C1 segment of cervical spinal cord (tissue), 14 donors: ENCODE measurements around the gene PCDH15.

Experiments
- DNase-seq, 14 donors: peaks; one replicate each; lab custom pipeline; 2025; lab: John Stamatoyannopoulos, UW

Gene PCDH15

DNA sequence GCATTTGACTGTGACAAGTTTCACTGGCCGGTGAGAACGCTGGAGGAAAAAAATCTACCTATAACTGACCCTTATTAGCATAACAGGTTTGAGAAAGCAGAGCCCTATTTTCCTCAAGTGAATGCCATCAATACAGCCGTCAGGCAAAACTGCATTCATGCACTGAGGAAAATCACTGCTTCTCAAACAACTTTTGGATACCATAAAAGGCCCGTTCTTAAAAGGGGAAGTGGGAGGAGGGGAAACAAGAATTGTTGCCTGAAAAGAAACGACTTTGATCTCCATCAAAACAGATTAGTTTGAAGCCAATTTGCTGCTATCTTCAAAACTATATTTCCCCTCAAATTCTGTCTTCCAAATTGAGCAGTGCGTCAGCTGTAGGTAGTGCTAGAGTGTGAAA lies 670.6 kb downstream of the PCDH15 start:
- DNase-seq = no peak

DNA sequence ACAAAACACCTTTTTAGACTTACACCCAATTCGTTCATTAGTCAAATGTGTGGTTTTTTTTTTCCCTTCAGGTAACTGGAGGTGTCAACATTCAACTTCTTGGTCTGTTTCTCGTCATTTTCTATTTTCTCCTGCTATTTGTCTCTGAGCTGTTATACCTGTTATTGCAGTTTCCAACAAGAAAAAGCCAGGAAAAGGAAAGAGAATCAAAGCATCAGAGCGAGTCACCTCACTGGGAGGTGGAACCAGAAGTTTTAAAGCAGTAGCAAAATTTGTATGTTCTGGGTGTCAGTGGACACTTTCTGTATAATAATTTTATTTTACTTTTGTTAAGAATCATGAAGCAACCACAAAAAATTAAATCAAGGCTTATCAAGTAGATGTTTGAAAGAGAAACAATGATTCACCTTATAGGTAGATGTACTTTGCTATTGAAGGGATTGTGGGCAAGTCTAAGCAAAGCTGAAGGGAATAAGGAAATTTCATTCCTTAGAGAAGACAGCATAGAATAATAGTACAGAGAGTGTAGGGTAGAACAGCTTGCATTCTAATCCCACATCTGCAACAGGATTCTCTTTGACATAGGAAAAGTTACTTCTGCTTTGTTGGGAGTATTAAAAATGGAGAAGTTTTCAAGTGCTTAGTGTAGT lies 675.8 kb downstream of the PCDH15 start:
- DNase-seq = no peak

DNA sequence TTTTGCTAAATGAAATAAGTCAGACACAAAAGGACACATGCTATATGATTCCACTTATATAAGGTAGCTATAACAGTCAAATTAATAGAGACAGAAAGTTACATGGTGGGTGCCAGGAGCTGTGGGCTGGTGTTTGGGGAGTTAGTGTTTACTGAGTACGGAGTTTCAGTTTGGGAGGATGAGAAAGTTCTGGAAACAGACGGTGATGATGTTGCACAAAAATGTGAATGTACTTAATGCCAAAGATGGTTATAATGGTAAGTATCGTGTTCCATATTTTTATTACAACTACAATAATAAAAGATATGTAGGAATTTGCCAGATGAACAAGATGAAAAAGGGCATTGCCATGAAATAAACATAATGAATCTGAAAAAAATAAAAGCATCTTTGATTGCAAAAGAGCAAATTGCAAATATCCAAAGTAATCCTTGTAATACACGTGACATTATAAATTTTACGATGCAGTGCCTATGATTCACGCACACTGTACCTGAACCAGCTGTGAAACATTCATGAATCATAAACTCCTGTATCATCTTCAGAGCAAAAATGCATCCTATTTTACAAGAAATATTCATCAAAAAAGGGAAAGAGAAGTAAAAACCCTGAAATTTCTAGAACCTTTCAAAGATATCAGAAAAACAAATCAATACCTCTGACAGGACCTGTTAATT lies 676.7 kb downstream of the PCDH15 start:
- no peak for DNase-seq

DNA sequence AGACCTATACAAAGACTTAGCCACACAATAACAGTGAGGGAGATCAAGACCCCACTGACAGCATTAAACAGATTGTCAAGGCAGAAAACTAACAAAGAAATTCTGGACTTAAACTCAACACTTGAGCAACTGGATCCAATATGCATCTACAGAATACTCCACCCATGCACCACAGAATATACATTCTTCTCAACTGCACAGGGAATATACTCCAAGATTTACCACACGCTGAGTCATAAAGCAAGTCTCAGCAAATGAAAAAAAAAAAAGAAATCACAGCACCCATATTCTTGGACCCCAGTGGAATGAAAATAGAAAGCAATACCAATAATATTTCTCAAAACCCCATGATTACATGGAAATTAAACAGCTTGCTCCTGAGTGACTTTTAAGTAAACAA lies 680.2 kb downstream of the PCDH15 start:
- DNase-seq = no peak

DNA sequence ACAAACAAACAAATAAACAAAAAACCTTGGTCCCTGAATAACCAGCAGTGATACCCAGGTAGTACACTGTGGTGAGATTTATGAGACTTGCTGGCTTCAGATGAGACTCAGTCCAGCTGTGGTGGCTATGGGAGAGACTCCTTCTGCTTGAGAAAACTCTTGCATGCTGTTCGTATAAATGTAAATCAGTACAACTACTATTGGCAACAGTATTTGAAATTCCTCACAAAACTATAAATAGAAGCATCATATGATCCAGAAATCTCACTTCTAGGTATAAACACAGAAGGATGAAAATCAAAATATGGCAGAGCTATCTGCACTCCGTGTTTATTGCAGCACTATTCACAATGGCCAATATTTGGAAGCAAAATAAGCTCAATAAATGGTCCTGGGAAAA lies 692.1 kb downstream of the PCDH15 start:
- DNase-seq = no peak

DNA sequence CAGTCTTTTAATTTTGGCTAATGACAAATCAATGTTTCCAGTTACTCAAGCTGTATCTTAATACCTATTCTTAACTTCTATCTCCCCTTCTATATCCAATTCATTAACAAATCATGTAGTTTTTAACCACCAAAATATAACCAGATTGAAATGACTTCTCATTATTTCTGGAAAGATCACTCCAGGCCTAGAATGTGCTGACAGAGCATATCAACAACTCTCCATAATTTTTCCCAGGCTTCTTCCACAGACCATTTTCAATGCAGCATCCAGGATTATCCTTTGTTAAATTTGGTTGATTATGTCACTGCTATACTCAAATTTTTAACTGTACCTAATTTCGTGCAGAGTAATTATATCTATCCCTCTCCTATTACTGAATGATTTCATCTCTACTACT lies 704.1 kb downstream of the PCDH15 start:
- DNase-seq = no peak

DNA sequence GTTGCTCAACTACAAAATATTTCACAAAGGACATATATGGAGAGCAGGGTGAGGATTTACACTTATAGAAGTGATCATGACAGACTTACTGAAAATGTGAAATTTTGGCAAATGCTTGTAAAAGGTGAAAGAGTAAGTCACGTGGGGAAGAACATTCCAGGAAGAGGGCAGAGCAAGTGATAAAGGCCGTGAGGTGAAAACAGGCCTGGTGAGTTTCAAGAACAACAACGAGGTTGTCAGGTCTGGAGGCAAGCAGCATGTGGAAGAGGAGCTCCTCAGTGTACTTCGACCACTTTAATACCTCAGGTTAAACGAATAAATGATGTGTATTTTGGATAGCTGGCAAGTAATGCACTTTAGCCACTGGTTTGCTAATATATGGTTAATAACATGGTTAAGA lies 706.7 kb downstream of the PCDH15 start:
- no peak for DNase-seq

DNA sequence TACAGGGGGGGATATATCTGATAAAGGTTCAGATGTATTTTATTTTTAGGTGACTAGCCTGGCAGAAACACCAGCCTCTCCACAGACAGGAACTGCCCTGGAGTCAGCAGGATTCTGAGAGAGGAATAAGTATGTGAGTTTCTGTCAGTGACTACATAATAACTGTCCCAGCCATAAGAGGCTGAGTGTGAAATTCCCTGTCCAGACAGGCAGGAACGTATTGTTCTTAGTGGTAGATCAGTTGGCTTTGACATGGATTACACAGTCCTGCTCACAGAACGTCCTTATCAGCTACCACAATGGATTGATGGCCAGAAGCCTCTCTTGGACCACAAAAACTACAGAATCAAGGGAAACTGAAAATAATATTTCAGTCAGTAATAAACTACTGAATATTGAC lies 709.8 kb downstream of the PCDH15 start:
- DNase-seq = no peak

DNA sequence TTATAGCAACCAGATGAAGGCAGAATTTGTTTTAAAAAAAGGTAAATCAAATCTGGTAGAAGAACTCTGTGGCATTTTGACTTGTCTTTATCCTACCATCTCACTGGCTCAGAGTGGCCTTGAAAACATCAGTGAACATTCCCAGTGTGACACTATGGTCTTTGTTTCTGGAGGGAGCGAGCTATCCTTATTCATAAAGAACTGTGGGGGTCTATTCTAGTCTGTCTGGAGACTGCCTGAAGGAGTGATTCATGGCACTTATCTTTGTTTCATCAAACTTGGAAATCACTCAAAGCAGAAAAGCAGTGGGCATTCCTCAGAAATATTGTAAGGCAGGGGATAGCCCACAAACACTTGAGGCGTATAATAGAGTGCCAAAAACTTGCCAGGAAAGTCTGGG lies 719.1 kb downstream of the PCDH15 start:
- no peak for DNase-seq

DNA sequence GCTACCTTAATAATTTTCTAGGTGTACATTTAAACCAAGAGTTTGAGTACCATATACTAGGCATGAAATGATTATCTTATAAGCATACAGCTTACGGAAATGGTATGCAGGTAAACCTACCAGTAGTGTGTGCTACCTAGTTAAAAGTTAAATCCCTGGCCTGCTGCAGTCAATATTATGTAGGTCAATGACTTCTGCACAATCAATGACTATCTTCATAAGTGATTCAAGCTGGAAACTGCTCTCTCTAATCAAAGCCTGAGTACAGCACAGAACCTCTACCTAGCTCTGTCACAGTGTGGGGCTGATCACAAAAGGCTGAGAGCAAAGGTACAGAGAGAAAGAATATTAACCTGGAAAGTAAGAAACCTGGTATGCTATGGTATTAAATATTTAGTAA lies 733.7 kb downstream of the PCDH15 start:
- DNase-seq = no peak

DNA sequence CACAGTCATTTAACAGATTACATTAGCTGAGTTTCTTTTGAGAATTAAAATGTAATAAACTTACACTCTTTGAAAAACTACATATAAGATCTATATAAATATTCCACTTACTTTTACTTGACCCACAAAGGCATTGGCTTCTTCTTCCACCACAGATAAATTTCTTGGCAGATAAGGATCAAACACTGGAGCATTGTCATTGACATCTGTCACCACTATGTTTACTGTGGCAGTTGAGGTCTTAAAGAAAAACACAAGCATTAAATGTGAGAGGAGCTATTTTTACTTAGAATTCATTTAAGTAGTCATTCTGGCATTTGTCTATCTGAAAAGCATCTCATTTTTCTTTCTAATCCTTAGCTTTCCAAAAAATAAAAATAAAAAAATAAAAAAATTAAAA lies 734.4 kb downstream of the PCDH15 start:
- DNase-seq = no peak

DNA sequence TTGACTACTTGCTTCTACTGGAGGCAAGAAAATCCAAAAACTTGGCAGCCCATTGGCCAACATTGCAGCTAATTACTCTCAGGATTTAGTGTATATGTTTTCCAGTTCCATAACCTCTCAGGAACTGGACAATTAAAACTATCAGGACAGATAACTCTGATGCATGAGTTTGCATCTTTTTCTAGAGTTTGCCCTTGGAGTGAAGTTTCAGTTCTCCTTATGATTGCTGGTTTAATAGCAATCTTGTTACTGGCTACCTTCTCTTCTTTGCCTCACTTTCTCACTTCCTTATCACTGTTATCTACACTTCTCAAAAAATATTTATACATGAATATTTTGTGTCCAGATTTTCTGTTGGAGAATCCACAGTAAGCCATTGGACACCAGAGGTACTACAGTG lies 735.9 kb downstream of the PCDH15 start:
- no peak for DNase-seq

DNA sequence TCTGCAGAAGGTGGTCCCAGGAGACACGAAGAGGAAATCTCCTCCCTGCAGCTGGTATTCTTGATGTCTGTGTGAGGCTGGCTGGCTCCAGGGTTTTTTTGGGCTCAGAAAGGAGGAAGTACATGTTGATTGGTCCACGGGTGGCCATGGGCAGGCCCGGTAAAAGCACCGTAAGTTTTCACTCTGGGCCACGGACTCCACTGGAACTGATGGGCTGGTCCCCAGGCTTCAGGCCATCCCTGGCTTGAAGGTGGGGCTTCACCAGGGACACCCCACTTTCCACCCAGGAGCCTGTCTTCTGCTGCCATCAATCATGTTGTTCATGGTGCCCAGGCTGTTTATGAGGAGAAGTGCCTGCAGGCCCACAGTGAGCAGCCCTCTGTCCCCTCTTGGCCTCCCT lies 736.8 kb downstream of the PCDH15 start:
- no peak for DNase-seq

DNA sequence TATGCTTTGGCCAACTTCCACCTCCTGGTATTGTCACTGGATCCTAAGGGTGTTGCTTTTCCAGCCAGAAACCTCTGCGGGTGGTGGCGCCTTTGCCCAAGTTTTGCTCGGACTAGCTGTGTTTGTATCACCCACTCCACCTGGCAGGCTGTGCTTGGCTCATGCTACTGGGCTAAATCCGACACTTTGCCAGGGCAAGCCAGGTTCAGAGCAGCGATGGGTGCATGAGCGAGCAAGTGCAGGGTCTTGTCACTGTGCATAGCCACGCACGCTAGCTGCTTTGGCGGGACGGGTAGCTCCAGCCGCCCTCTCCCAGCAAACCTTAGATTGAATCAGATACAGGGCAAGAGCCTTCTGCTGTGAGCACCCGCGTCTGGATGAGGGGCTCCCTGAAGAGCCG lies 737.5 kb downstream of the PCDH15 start:
- no peak for DNase-seq

DNA sequence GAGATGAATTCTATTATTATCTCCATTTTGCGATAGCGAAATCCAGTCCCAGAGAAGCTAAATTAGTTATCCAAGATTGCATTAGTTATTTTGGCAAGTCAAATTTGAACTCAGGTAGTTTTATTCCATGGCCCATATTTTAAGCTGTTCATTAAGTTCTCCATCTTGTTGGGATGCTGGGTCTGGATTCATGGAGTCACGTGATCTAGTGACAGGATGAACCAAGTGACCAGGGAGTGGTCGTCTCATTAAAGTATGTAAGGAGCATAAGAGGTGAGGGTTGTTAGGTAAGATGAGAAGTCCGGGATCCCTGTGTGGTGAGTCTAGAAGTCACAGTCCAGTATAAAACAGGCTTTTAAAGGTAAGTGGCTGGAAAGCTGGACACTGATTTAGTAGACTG lies 740.5 kb downstream of the PCDH15 start:
- DNase-seq = no peak

DNA sequence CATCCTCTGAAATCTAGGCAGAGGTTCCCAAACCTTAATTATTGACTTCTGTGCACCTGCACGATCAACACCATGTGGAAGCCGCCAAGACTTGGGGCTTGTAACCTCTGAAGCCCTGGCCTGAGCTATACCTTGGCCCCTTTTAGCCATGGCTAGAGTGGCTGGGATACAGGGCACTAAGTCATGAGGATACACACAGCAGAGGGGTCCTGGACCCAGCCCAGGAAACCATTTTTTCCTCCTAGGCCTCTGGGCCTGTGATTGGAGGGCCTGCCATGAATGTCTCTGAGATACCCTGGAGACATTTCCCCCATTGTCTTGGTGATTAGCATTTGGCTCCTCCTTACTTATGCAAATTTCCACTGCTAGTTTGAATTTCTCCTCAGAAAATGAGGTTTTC lies 743.7 kb downstream of the PCDH15 start:
- no peak for DNase-seq

DNA sequence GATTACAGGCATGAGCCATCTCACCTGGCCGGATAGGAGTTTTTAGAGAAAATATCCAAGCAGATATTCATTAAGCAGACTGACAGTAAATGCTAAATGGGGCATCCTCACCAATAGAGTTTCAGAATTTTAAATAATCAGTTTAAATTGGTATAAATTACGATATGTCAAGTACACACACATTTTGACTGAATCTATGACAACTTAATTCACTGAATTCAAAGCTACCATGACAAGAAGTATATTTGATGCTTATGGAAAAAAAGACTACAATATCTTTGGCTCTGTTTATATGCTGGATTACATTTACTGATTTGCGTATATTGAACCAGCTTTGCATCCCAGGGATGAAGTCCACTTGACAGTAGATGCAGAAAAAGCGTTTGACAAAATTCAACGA lies 774.7 kb downstream of the PCDH15 start:
- no peak for DNase-seq

DNA sequence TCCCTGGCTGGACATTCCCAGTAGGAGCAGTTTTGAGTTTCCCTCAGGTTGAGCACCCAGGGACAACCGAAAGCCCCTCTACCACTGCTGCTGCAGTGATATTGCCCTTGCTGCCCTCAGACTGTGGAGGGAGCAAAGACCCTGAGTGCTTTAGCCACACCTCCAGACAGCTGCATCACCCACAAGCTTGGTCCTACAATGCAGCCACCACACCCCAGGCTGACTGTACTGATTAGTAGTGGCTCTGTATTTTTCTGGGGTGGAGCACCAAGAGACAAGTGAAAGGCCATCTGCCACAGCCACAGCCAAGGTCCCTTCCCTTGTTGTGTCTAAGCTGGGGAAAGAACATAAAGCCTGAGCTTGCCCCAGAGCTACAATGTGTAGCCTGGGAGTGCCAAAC lies 789.9 kb downstream of the PCDH15 start:
- DNase-seq = no peak

DNA sequence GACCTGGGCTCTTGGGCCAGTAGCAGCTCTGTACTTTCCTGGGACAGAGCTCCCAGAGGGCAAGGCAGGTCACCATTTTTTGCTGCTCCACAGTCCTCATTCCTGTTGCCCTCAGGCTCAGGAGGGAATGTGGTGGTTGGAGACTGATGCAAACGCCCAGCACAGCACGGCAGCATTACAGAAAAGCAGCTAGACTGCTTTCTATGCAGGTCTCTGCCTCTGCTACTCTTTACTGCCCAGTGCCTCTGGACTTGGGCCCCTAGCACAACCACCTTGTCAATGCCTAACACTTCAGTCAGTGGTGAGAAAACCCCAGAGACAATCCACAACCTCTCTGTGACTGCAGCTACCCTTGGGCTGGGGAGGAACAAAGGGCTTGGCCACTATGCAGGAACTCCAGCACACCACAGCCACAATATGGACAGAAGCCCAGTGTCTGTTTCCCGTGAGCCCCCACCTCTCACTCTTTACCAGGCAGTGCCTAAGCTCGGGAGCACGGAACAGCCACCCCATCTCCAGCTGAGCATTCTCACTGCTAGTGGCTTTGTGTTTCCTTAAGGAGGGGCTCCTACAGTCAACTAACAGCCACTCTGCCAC lies 790.6 kb downstream of the PCDH15 start:
- DNase-seq = no peak

DNA sequence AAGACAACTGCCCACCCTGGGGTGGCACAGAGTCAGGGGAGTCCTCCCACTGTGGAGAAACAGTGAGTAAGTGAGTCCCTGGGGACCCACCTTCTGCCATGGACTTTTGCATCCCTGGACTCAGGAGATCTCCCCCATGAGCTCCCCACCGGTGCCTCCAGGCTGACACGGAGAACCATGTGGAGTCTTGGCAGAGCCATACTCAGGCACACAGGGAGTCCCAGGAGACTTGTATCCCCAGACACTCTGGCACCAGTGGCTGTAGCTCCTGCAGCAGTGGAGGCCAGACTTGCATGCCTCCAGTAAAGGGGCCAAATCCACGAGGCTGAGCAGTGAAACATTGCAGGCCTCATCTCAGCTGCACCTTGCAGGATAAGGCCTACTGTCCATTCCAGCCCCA lies 791.4 kb downstream of the PCDH15 start:
- no peak for DNase-seq

DNA sequence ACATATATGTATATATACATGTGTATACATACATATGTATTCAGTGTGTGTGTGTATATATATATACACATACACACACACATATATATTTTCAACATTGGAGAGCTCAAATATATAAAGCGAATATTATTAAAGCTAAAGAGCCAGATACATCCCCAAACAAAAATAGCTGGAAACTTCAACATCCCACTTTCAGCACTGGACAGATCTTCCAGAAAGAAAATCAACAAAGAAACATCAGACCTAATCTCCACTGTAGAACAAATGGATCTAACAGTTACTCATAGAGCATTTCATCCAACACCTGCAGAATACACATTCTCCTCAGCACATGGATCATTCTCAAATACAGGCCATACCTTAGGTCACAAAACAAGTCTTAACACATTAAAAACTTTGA lies 799.0 kb downstream of the PCDH15 start:
- DNase-seq = no peak

DNA sequence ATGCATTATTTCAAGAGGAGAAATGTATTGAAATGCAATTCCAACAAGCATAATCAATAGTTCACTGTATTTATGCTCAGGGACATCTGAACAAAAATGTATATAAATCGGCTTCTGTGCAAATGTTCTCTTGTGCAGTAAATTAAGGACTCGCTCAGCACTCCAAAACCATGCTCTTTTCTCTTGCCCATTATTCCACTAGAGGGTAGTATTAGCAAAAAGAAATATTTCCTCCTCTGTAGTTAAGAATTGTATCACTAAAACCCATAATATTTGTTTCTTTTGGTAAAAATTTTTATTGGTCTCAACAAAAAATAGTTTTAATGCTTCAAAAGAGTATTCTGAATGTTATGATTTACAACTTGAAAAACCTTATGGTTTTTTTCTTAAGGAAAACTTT lies 803.1 kb downstream of the PCDH15 start:
- no peak for DNase-seq

DNA sequence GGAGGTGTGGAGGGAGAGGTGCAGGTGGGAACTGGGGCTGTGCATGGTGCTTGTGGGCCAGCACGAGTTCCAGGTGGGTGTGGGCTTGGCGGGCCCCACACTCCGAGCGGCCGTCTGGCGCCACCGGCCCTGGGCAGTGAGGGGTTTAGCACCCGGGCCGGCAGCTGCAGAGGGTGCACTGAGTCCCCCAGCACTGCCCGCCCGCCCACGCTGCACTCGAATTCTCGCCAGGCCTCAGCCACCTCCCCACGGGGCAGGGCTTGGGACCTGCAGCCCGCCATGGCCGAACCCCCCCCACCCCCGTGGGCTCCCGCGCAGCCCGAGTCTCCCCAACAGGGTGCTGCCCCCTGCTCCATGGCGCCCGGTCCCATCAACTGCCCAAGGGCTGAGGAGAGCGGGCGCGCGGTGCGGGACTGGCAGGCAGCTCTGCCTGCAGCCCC lies 810.2 kb downstream of the PCDH15 start:
- no peak for DNase-seq
